ENCODE results near the gene DAP. TPM values are rescaled to one million over a fixed set of nuclear protein-coding genes. Genes with fewer than 3 reads are reported as not detected.

Gene DAP
- total RNA-seq, 1 donor from 2014 or later = 117 TPM

DNA sequence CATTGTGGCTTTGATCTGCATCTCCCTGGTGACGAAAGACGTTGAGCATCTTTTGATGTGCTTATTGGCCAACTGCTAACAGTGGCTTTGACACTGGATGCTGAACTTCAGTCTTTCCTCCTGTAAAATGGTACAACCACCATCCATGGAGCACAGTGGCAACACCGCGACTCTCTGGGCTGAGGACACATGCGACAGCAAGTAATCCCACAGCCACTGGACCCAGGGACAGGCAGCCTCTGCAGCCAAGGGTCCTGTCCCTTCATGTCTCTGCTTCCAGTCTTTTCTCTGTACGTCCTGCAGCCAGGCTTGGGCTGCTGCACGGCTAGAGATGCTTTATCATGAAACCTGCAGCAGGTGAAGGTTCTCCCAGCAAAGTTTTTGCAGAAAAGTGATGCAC, 83.5 kb downstream of the DAP start:
- no peaks in the 10 kb centered on the region for H3K4me1 ChIP-seq

DNA sequence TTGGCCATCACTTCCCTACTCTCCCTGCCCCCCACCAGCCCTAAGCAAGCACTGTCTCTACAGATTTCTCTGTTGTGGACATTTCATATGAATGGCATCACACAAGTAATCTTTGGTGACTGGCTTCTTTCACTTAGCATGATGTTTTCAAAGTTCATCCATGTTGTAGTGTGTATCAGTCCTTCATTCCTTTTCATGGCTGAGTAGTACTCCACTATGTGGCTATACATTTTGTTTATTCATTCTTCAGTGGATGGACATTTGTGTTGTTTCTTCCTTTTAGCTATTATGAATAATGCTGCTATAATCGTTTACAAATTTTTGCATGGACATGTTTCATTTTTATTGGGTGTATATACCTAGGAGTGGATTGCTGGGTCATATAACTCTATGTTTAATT, 84.1 kb downstream of the DAP start:
- TF ChIP-seq, protein P1, sequence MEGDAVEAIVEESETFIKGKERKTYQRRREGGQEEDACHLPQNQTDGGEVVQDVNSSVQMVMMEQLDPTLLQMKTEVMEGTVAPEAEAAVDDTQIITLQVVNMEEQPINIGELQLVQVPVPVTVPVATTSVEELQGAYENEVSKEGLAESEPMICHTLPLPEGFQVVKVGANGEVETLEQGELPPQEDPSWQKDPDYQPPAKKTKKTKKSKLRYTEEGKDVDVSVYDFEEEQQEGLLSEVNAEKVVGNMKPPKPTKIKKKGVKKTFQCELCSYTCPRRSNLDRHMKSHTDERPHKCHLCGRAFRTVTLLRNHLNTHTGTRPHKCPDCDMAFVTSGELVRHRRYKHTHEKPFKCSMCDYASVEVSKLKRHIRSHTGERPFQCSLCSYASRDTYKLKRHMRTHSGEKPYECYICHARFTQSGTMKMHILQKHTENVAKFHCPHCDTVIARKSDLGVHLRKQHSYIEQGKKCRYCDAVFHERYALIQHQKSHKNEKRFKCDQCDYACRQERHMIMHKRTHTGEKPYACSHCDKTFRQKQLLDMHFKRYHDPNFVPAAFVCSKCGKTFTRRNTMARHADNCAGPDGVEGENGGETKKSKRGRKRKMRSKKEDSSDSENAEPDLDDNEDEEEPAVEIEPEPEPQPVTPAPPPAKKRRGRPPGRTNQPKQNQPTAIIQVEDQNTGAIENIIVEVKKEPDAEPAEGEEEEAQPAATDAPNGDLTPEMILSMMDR (IDR thresholded peaks at IDR 0.05) = no peak
- intact Hi-C loops (cut with DNase I) = no loop called here
- Histone ChIP-seq H3K27ac (no peak overlapping the region), H3K9me3 (no peaks in the 10 kb centered on the region), H3K27me3 (no peaks in the 10 kb centered on the region), H3K36me3 (peaks cover 31 to 48% of the 10 kb centered on the region in 2 donors), H3K4me3 (no peak overlapping the region), H3K4me1 (no peaks in the 10 kb centered on the region)
- no peak for DNase-seq (ENCODE audit: low spot score in 2 of 2)

More for the DNA sequence above, 83.5 kb downstream of the DAP start:
- intact Hi-C loops (cut with DNase I) = no loop called here
- Histone ChIP-seq H3K9me3 (no peaks in the 10 kb centered on the region), H3K27ac (no peak overlapping the region), H3K4me3 (no peak overlapping the region), H3K36me3 (peaks cover 37 to 54% of the 10 kb centered on the region in 2 donors), H3K27me3 (no peaks in the 10 kb centered on the region)
- no peak for DNase-seq (ENCODE audit: low spot score in 2 of 2)
- TF ChIP-seq, protein P1 (IDR thresholded peaks at IDR 0.05) = no peak

DNA sequence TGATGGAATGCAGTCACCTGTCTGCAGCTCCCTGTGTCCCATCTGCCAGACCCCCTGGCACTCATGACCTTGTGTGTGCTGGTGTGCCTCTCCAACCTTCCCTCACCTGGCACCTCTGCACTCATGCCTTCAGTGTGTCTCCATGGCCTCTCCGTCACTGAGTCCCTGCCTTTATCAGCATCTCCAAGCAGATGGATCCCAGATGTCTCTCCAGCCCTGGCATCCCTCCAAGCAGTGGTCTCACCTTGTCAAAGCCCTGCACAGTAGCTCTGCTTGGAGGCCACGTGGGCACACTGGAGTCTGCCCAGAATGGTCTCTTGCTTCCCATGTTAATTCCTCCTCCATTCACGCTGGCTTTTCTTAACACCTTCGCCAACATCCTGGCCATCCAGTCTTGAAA, 84.8 kb downstream of the DAP start:
- intact Hi-C loops (cut with DNase I) = no loop called here
- Histone ChIP-seq H3K4me3 (no peak overlapping the region), H3K36me3 (peaks cover 25 to 41% of the 10 kb centered on the region in 2 donors), H3K4me1 (no peaks in the 10 kb centered on the region), H3K27ac (no peak overlapping the region), H3K27me3 (no peaks in the 10 kb centered on the region), H3K9me3 (no peaks in the 10 kb centered on the region)
- DNase-seq (ENCODE audit: low spot score in 2 of 2) = no peak
- TF ChIP-seq, protein P1 (IDR thresholded peaks at IDR 0.05) = no peak

DNA sequence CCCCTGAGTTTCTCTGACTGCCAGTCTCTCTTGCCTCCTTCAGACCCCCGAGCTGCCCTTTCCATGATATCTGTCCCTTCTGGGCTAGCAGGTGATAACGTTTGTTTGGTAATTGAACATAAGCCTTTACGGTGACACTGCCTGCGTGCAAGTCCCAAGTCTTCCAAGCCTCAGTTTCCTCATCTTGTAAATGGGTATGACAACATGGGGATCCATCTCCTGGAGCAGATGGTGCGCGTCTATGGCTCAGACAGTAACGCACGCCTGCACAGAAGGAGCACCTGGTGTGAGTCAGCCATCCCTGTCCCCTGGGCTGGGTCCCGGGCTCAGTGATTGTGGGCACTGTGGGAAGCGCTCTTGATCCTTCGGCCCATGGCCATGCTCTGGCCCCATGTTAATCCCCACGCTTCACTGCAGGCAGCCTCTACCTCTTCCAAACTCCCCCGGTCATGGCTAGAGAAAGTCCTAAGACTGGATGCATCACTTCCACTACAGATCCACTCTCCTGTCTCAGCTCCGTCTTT, 85.8 kb downstream of the DAP start:
- no peak overlapping the region for H3K4me3 ChIP-seq
- no peaks in the 10 kb centered on the region for H3K27me3 ChIP-seq
- no peaks in the 10 kb centered on the region for H3K4me1 ChIP-seq
- intact Hi-C loops (cut with DNase I) = no loop called here
- DNase-seq (ENCODE audit: low spot score in 2 of 2) = no peak
- TF ChIP-seq, protein P1 (IDR thresholded peaks at IDR 0.05) = no peak
- no peaks in the 10 kb centered on the region for H3K9me3 ChIP-seq
- peaks cover 20 to 31% of the 10 kb centered on the region in 2 donors for H3K36me3 ChIP-seq
- no peak overlapping the region for H3K27ac ChIP-seq

DNA sequence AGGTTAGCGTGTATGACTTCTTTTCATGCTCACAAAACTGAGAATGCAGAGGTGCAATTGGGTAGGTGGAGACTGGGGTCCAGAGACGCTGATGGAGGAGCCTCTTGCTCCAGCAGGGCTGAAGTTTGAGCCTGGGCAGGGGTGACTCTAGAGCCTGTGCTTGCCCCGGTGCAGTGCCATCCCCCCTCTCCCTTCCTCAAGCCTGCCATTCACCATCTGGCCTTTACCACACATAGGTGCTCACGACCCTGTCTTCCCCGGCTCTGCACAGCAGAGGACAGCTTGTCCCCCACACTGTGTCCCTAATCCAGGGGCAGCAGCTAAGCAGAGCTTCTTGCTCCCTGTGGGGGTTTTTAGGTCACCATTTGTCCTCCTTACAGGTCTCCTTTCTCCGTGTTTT, 86.5 kb downstream of the DAP start:
- TF ChIP-seq, protein P1 (IDR thresholded peaks at IDR 0.05) = no peak
- Histone ChIP-seq H3K27me3 (no peaks in the 10 kb centered on the region), H3K36me3 (peaks cover 15 to 24% of the 10 kb centered on the region in 2 donors), H3K4me1 (no peaks in the 10 kb centered on the region), H3K4me3 (no peak overlapping the region), H3K9me3 (no peaks in the 10 kb centered on the region), H3K27ac (no peak overlapping the region)
- no peak for DNase-seq (ENCODE audit: low spot score in 2 of 2)
- intact Hi-C loops (cut with DNase I) = no loop called here

DNA sequence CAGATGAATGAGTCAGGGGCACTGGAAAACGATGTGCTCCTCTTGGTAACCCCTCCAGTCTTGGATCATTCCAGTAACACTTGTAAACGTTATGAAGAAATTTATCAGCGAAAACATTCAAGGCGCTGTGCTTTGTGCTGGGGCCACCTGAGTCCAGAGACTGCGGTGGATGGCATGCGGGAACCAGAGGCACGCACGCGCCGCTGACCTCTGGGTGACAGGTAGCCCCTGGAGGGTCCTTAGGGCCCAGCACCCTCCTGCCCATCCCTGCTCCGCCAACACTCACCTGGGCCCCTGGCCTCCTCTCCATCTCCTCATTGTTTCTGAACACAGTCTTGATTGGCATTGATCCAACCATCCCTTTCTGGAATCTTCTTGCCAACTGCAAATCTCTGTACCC, 86.9 kb downstream of the DAP start:
- no peaks in the 10 kb centered on the region for H3K27me3 ChIP-seq
- no peak overlapping the region for H3K4me3 ChIP-seq
- intact Hi-C loops (cut with DNase I) = no loop called here
- no peaks in the 10 kb centered on the region for H3K4me1 ChIP-seq
- H3K9me3 ChIP-seq = no peaks in the 10 kb centered on the region
- H3K36me3 ChIP-seq = peaks cover 11 to 20% of the 10 kb centered on the region in 2 donors
- H3K27ac ChIP-seq = no peak overlapping the region
- TF ChIP-seq, protein P1 (IDR thresholded peaks at IDR 0.05) = no peak
- no peak for DNase-seq (ENCODE audit: low spot score in 2 of 2)

Data from ascending aorta (tissue), 2 donors.